HCT116 (cell line): ENCODE results near the gene EXOSC7. TPM values are rescaled to one million over a fixed set of nuclear protein-coding genes. Genes with fewer than 3 reads are reported as not detected.
"Not testable (repeated sequence)": the region's sequence is repeated elsewhere in the genome, so short reads cannot be mapped to it uniquely, and the experiment has no call there.

Experiments used
- ATAC-seq: fragments of 200-7000 bp; cut with Tn5 transposase; 2 replicates; pipeline ENCODE4 v1.9.1; 2020; ENCODE audit warnings: mild to moderate bottlenecking, moderate library complexity
- BruUV-seq: library from RNA; stranded (reverse); fragments of 400-500 nt; replicated peaks from 2 replicates; lab custom pipeline; 2021; lab: Mats Ljungman, UMichigan
- CTCF ChIA-PET: fragments of 300-600 bp; sonication (Branson Sonifier 250); formaldehyde crosslinking; loops from one replicate; lab custom pipeline; 2021; ENCODE audit warnings: antibody characterized with exemption; lab: Charles Lee
- POLR2A ChIA-PET: fragments of 300-600, 350-600 bp; sonication (Branson Sonifier 250); formaldehyde crosslinking; loops from one replicate; lab custom pipeline; 2021; ENCODE audit warnings: antibody characterized with exemption; lab: Charles Lee
- RAD21 ChIA-PET, 2 experiments: fragments of 300-600 bp; sonication (Branson Sonifier 250); formaldehyde crosslinking; loops; one replicate each; lab custom pipeline; 2023; ENCODE audit warnings: low total read pairs in 2 of 2; ENCODE audit not compliant: uncharacterized antibody in 2 of 2, unreplicated experiment in 2 of 2, low non-redundant PET in 1 of 2; lab: Charles Lee
- DNase-seq: peaks from one replicate; pipeline ENCODE4 v3.0.0-alpha.2; 2010; ENCODE audit warnings: low read depth, low spot score
- H2AFZ ChIP-seq: fragments of 200-600 bp; shearing (Covaris generic), sonication (generic); 2 replicates; pipeline ENCODE4 v1.6.1; 2017; ENCODE audit warnings: low read depth, mixed run types, mixed read lengths, antibody characterized with exemption, low read length; ENCODE audit not compliant: poor library complexity, severe bottlenecking
- H3K27ac ChIP-seq: 2 replicates; pipeline ENCODE4 v1.5.1; 2012; ENCODE audit warnings: low read depth, low read length
- H3K27me3 ChIP-seq: fragments of 200-600 bp; sonication (generic); 2 replicates; pipeline ENCODE4 v1.6.1; 2016; ENCODE audit warnings: mixed run types, low read length, mixed read lengths; ENCODE audit not compliant: insufficient read depth
- H3K36me3 ChIP-seq, 2 experiments: fragments of 200-500 bp in 1 of 2; fragments of 200-600 bp in 1 of 2; sonication (Bioruptor generic) in 1 of 2; sonication (generic) in 1 of 2; 2 replicates each; pipeline versions ENCODE4 v1.5.1 to v1.6.1; 2014 to 2016; ENCODE audit warnings: low read length in 2 of 2, inconsistent platforms in 1 of 2, mixed read lengths in 1 of 2, mixed run types in 1 of 2; ENCODE audit not compliant: insufficient read depth in 2 of 2, control insufficient read depth in 1 of 2
- H3K4me1 ChIP-seq, 2 experiments: fragments of 200-600 bp in 1 of 2; sonication (generic) in 1 of 2; 2 replicates each; pipeline versions ENCODE4 v1.5.1 to v1.6.1; 2012 to 2017; ENCODE audit warnings: low read length in 2 of 2, inconsistent platforms in 1 of 2, mild to moderate bottlenecking in 1 of 2, mixed read lengths in 1 of 2, mixed run types in 1 of 2, moderate library complexity in 1 of 2; ENCODE audit not compliant: insufficient read depth in 2 of 2, control insufficient read depth in 1 of 2
- H3K4me2 ChIP-seq: fragments of 200-600 bp; sonication (generic); 2 replicates; pipeline ENCODE4 v1.6.1; 2017; ENCODE audit warnings: mixed run types, low read length, mixed read lengths
- H3K4me3 ChIP-seq, 2 experiments: fragments of 200-600 bp in 1 of 2; sonication (generic) in 1 of 2; replicated peaks in 1 of 2; 2 replicates each; pipeline ENCODE4 v1.5.1; 2011 to 2016; ENCODE audit warnings: low read length in 2 of 2, control low read depth in 1 of 2, low read depth in 1 of 2, mild to moderate bottlenecking in 1 of 2, mixed read lengths in 1 of 2, mixed run types in 1 of 2
- H3K79me2 ChIP-seq: fragments of 200-600 bp; sonication (generic); 2 replicates; pipeline ENCODE4 v1.6.1; 2017; ENCODE audit warnings: mild to moderate bottlenecking, mixed run types, low read length, moderate library complexity, mixed read lengths; ENCODE audit not compliant: insufficient read depth
- H3K9ac ChIP-seq: fragments of 200-600 bp; sonication (generic); 2 replicates; pipeline ENCODE4 v1.6.1; 2016; ENCODE audit warnings: low read length, mixed read lengths
- H3K9me2 ChIP-seq: fragments of 200-600 bp; sonication (generic), shearing (Covaris generic); 2 replicates; pipeline ENCODE4 v1.6.1; 2017; ENCODE audit warnings: mixed run types, mild to moderate bottlenecking, moderate library complexity; ENCODE audit not compliant: insufficient read depth
- H3K9me3 ChIP-seq, 2 experiments: fragments of 200-500 bp in 1 of 2; fragments of 200-600 bp in 1 of 2; sonication (Bioruptor generic) in 1 of 2; sonication (generic) in 1 of 2; 2 replicates each; pipeline ENCODE4 v1.6.1; 2014 to 2017; ENCODE audit warnings: low read length in 2 of 2, mixed read lengths in 2 of 2, inconsistent platforms in 1 of 2, low read depth in 1 of 2, mild to moderate bottlenecking in 1 of 2, mixed run types in 1 of 2, moderate library complexity in 1 of 2; ENCODE audit not compliant: control insufficient read depth in 1 of 2, insufficient read depth in 1 of 2
- H4K20me1 ChIP-seq: fragments of 200-600 bp; sonication (generic), shearing (Covaris generic); 2 replicates; pipeline ENCODE4 v1.6.1; 2017; ENCODE audit warnings: mixed run types, mild to moderate bottlenecking, moderate library complexity; ENCODE audit not compliant: insufficient read depth
- ATF3 ChIP-seq: IDR thresholded peaks from 2 replicates; pipeline ENCODE4 v1.6.1; 2012
- CBX3 ChIP-seq: IDR thresholded peaks from 2 replicates; pipeline ENCODE4 v1.6.1; 2012; ENCODE audit warnings: low read depth
- CTCF ChIP-seq, 3 experiments: fragments of 200-600 bp in 1 of 3; sonication (generic) in 1 of 3; IDR thresholded peaks in 2 of 3; conservative IDR thresholded peaks in 1 of 3; 2 replicates each; pipeline ENCODE4 v1.5.1; 2012 to 2017; ENCODE audit warnings: low read depth in 2 of 3, low read length in 2 of 3, antibody characterized with exemption in 1 of 3, borderline replicate concordance in 1 of 3, control low read depth in 1 of 3, mild to moderate bottlenecking in 1 of 3, mixed read lengths in 1 of 3, mixed run types in 1 of 3, moderate library complexity in 1 of 3; ENCODE audit not compliant: insufficient read depth in 1 of 3
- EGR1 ChIP-seq: IDR thresholded peaks from 2 replicates; pipeline ENCODE4 v1.6.1; 2012; ENCODE audit warnings: low read depth
- ELF1 ChIP-seq: IDR thresholded peaks from 2 replicates; pipeline ENCODE4 v1.6.1; 2012; ENCODE audit warnings: low read depth, borderline replicate concordance
- EZH2 ChIP-seq: fragments of 200-600 bp; sonication (generic); IDR thresholded peaks from 2 replicates; pipeline ENCODE4 v1.6.1; 2017; ENCODE audit warnings: antibody characterized with exemption, mixed run types
- FOSL1 ChIP-seq: IDR thresholded peaks from 2 replicates; pipeline ENCODE4 v1.6.1; 2012; ENCODE audit warnings: low read depth
- POLR2A ChIP-seq: IDR thresholded peaks from 2 replicates; pipeline ENCODE4 v1.7.0; 2011; ENCODE audit warnings: borderline replicate concordance; ENCODE audit not compliant: insufficient read depth, insufficient read length; ENCODE audit errors: extremely low read depth
- POLR2AphosphoS5 ChIP-seq: IDR thresholded peaks from 2 replicates; pipeline ENCODE4 v1.6.1; 2011; ENCODE audit warnings: mild to moderate bottlenecking, low read depth, low read length, moderate library complexity
- TCF7L2 ChIP-seq: IDR thresholded peaks from 2 replicates; pipeline ENCODE4 v1.7.0; 2011; ENCODE audit warnings: borderline replicate concordance, inconsistent platforms; ENCODE audit not compliant: insufficient read depth, insufficient read length; ENCODE audit errors: extremely low read depth
- ZBTB33 ChIP-seq: IDR thresholded peaks from 2 replicates; pipeline ENCODE4 v1.6.1; 2011; ENCODE audit warnings: mild to moderate bottlenecking, low read length, moderate library complexity; ENCODE audit not compliant: insufficient replicate concordance; ENCODE audit errors: extremely low read depth
- ZFX ChIP-seq: fragments of 450-650 bp; IDR thresholded peaks from 2 replicates; pipeline ENCODE4 v1.6.1; 2017
- intact Hi-C: fragments of 100-400 bp; cut with micrococcal nuclease; formaldehyde crosslinking; loops from 2 replicates; pipeline ENCODE4 v1.10.0; 2022
- total RNA-seq: library from RNA; stranded (reverse); gene quantifications from one replicate; pipeline ENCODE4 v1.2.1, GENCODE V29; 2021; ENCODE audit not compliant: unreplicated experiment

EXOSC7 gene
- total RNA-seq, 1 experiment from 2014 or later: 72.6 TPM

DNA sequence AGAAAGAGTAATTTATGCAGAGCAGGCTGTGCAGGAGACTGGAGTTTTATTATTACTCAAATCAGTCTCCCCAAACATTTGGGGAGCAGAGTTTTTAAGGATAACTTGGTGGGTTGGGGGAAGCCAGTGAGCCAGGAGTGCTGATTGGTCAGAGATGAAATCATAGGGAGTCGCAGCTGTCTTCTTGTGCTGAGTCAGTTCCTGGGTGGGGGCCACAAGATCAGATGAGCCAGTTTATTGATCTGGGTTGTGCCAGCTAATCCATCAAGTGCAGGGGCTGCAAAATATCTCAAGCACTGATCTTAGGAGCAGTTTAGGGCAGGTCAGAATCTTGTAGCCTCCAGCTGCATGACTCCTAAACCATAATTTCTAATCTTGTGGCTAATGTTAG, 77.8 kb downstream of the EXOSC7 start:
- RAD21 ChIA-PET, H3K79me2 ChIP-seq, H3K36me3 ChIP-seq, H3K9ac ChIP-seq, DNase-seq, H3K4me3 ChIP-seq, H3K9me2 ChIP-seq, H3K27ac ChIP-seq, ATAC-seq, intact Hi-C loops, H3K9me3 ChIP-seq, H3K4me2 ChIP-seq, H2AFZ ChIP-seq, BruUV-seq, H4K20me1 ChIP-seq, H3K27me3 ChIP-seq: not testable (repeated sequence)
- TF ChIP-seq FOSL1: peak; percentile 7; the same call in 1 of the 2 replicates
- ChIA-PET POLR2A (interaction anchor here (1.1 kb wide), 1 partner anchor 8 kb away, joined by 3 read pairs; no protein-coding TSS in a partner anchor), CTCF (interaction anchor here (4.3 kb wide), 1 partner anchor 13 kb away, joined by 28 read pairs; no protein-coding TSS in a partner anchor)
- peaks cover 30 to 49% of the 10 kb centered on the region in 2 experiments; a peak in 3 of 4 replicates for H3K4me1 ChIP-seq

- DNase-seq (no peak), ATAC-seq (no peak)
- no peak overlapping the region for H3K27ac ChIP-seq
- no peaks in the 10 kb centered on the region for H4K20me1 ChIP-seq
- H3K9me3 ChIP-seq: no peaks in the 10 kb centered on the region
- ChIA-PET RAD21 (no interaction called here), POLR2A (interaction anchor here (1.1 kb wide), 1 partner anchor 8 kb away, joined by 3 read pairs; no protein-coding TSS in a partner anchor), CTCF (interaction anchor here (4.3 kb wide), 1 partner anchor 13 kb away, joined by 28 read pairs; no protein-coding TSS in a partner anchor)
- no peaks in the 10 kb centered on the region for H3K36me3 ChIP-seq
- no peak overlapping the region for H3K4me3 ChIP-seq
- H3K9me2 ChIP-seq: no peaks in the 10 kb centered on the region
- H3K27me3 ChIP-seq: no peaks in the 10 kb centered on the region
- no peak overlapping the region for H3K9ac ChIP-seq
- no peak overlapping the region for H2AFZ ChIP-seq
- TF ChIP-seq POLR2AphosphoS5: no peak
- TF ChIP-seq ZFX: no peak
- no peak for TF ChIP-seq ZBTB33
- TF ChIP-seq CBX3: no peak
- TF ChIP-seq ELF1: no peak
- TF ChIP-seq FOSL1: no peak
- no peak for TF ChIP-seq POLR2A
- no peak for TF ChIP-seq EZH2
- TF ChIP-seq TCF7L2: no peak
- no peak for TF ChIP-seq CTCF (IDR thresholded peaks at IDR 0.05 in 2 of 3, conservative IDR thresholded peaks at IDR 0.05 in 1 of 3; ENCODE audit: borderline replicate concordance in 1 of 3, insufficient read depth in 1 of 3, low read depth in 2 of 3, low read length in 2 of 3)
- TF ChIP-seq ATF3: no peak
- TF ChIP-seq EGR1: no peak
- BruUV-seq: no TSS peak
- no peaks in the 10 kb centered on the region for H3K79me2 ChIP-seq
- peaks cover 30 to 49% of the 10 kb centered on the region in 2 experiments; a peak in 3 of 4 replicates for H3K4me1 ChIP-seq
- no peak overlapping the region for H3K4me2 ChIP-seq
- intact Hi-C loops: no loop called here
Measured at GRCh38 chr3:45054196-45054857, 78.3 kb downstream of the EXOSC7 start.
